Natural killer cell (primary cell): Measurements from ENCODE around the gene MFSD8. TPM values are rescaled to one million over a fixed set of nuclear protein-coding genes. Genes with fewer than 3 reads are reported as not detected.

Experiments used
- ATAC-seq, 3 donors: fragments of 150-1000 bp in 2 of 3; fragments of 200-7000 bp in 1 of 3; cut with Tn5 transposase; 1 replicate in 1 of 3; 2 replicates in 2 of 3; pipeline ENCODE4 v1.10.0; 2021; ENCODE audit warnings: mild to moderate bottlenecking in 2 of 3, moderate library complexity in 2 of 3
- DNase-seq, 2 donors: peaks; one replicate each; pipeline versions ENCODE4 v3.0.0 to v3.0.0-alpha.2; 2013 to 2021; ENCODE audit warnings: mixed read lengths in 1 of 2
- H3K27ac ChIP-seq: one replicate; pipeline ENCODE4 v1.5.1; 2013; ENCODE audit warnings: mild to moderate bottlenecking, low read length
- H3K27me3 ChIP-seq: one replicate; pipeline ENCODE4 v1.6.1; 2013; ENCODE audit warnings: low read length; ENCODE audit not compliant: control insufficient read depth, insufficient read depth
- H3K36me3 ChIP-seq: one replicate; pipeline ENCODE4 v1.6.1; 2013; ENCODE audit warnings: low read length; ENCODE audit not compliant: control insufficient read depth, insufficient read depth
- H3K4me1 ChIP-seq: one replicate; pipeline ENCODE4 v1.6.1; 2013; ENCODE audit warnings: low read length; ENCODE audit not compliant: control insufficient read depth, insufficient read depth
- H3K4me3 ChIP-seq: one replicate; pipeline ENCODE4 v1.5.1; 2013; ENCODE audit warnings: low read length
- H3K9me3 ChIP-seq: one replicate; pipeline ENCODE4 v1.6.1; 2013; ENCODE audit warnings: low read length; ENCODE audit not compliant: control insufficient read depth, insufficient read depth
- H3K27ac Mint-ChIP-seq, 2 donors: one replicate each; pipeline ENCODE4 v1.8.0; 2022; ENCODE audit warnings: mild to moderate bottlenecking in 2 of 2, mixed read lengths in 2 of 2, moderate library complexity in 1 of 2
- H3K27me3 Mint-ChIP-seq, 2 donors: one replicate each; pipeline ENCODE4 v1.8.0; 2022; ENCODE audit warnings: low read depth in 2 of 2, mixed read lengths in 2 of 2
- H3K36me3 Mint-ChIP-seq: one replicate; pipeline ENCODE4 v1.8.0; 2022; ENCODE audit warnings: mixed read lengths
- H3K4me1 Mint-ChIP-seq, 2 donors: one replicate each; pipeline ENCODE4 v1.8.0; 2022; ENCODE audit warnings: mixed read lengths in 2 of 2
- H3K4me3 Mint-ChIP-seq: one replicate; pipeline ENCODE4 v1.8.0; 2022; ENCODE audit warnings: mild to moderate bottlenecking, moderate library complexity, mixed read lengths
- H3K9me3 Mint-ChIP-seq, 2 donors: one replicate each; pipeline ENCODE4 v1.8.0; 2022; ENCODE audit warnings: mixed read lengths in 2 of 2
- WGBS: methylation state at CpG from one replicate; pipeline ENCODE4 v1.1.7; 2013; ENCODE audit warnings: missing lambda C conversion rate; ENCODE audit not compliant: insufficient coverage; 5-methylcytosine and 5-hydroxymethylcytosine counted together
- intact Hi-C: fragments of 100-400 bp; cut with micrococcal nuclease; formaldehyde crosslinking; loops from one replicate; pipeline ENCODE4 v1.14.2; 2022
- total RNA-seq, 4 donors: library from RNA; stranded (reverse); fragments of 120-200 nt in 1 of 4; gene quantifications; one replicate each; pipeline versions ENCODE4 v1.2.3 to v1.2.4, GENCODE V29; 2013 to 2022
- TF ChIP-seq, protein P1 (sequence below): fragments of 200-600 bp; IDR thresholded peaks from one replicate; pipeline ENCODE4 v1.8.0; 2022; ENCODE audit warnings: antibody characterized with exemption

Gene MFSD8
- total RNA-seq, 3 donors from 2014 or later (not counting 1 experiment from before 2014, with no cell fraction given): 25.9 to 34.0 (median 25.9) TPM

GRCh38 chr4:127988638-127989037 is 23.7 kb upstream of the MFSD8 start:
- DNase-seq: no peak
- Histone ChIP-seq H3K4me3 (no peak overlapping the region), H3K9me3 (no peaks in the 10 kb centered on the region), H3K27me3 (no peaks in the 10 kb centered on the region), H3K36me3 (peaks cover 20% of the 10 kb centered on the region), H3K27ac (no peak overlapping the region), H3K4me1 (no peaks in the 10 kb centered on the region)
- no peak overlapping the region for H3K4me3 Mint-ChIP-seq
- TF ChIP-seq, protein P1, sequence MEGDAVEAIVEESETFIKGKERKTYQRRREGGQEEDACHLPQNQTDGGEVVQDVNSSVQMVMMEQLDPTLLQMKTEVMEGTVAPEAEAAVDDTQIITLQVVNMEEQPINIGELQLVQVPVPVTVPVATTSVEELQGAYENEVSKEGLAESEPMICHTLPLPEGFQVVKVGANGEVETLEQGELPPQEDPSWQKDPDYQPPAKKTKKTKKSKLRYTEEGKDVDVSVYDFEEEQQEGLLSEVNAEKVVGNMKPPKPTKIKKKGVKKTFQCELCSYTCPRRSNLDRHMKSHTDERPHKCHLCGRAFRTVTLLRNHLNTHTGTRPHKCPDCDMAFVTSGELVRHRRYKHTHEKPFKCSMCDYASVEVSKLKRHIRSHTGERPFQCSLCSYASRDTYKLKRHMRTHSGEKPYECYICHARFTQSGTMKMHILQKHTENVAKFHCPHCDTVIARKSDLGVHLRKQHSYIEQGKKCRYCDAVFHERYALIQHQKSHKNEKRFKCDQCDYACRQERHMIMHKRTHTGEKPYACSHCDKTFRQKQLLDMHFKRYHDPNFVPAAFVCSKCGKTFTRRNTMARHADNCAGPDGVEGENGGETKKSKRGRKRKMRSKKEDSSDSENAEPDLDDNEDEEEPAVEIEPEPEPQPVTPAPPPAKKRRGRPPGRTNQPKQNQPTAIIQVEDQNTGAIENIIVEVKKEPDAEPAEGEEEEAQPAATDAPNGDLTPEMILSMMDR: no peak
- intact Hi-C loops: no loop called here
- ATAC-seq: no peak
- no peak overlapping the region for H3K27ac Mint-ChIP-seq
- no peaks in the 10 kb centered on the region for H3K27me3 Mint-ChIP-seq
- 100% methylated on average over 1 of the region's 6 CpGs for WGBS
- H3K4me1 Mint-ChIP-seq: peaks cover 12% of the 10 kb centered on the region in 2 donors
- peaks cover 7% of the 10 kb centered on the region for H3K36me3 Mint-ChIP-seq
- no peaks in the 10 kb centered on the region for H3K9me3 Mint-ChIP-seq

- ATAC-seq: no peak
- no peaks in the 10 kb centered on the region for H3K9me3 ChIP-seq
- peaks cover 7% of the 10 kb centered on the region for H3K36me3 Mint-ChIP-seq
Observed at GRCh38 chr4:127985989-127986388, 21.0 kb upstream of the MFSD8 start.

DNA sequence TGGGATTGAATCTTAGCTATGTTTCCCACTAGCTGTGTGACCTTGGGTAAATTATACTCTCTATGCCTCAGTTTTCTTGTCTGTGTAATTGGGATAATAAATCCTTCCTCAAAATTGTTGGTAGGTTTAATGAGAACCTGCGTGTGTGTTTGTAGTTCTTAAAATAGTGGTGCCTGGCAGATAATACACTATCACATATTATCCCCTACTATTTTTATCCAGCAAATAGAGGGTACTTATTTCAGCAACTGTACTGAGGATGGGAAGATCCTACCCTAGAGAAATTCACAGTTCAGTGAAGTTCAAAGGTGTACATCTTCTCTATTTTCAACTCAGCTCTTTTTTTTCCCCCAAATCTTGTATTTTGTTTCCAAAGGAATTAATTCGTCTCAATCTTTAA is 17.5 kb upstream of the MFSD8 start:
- Mint-ChIP-seq H3K4me1 (no peaks in the 10 kb centered on the region), H3K36me3 (no peaks in the 10 kb centered on the region), H3K27me3 (no peaks in the 10 kb centered on the region), H3K4me3 (no peak overlapping the region), H3K9me3 (no peaks in the 10 kb centered on the region), H3K27ac (no peak overlapping the region)
- H3K9me3 ChIP-seq: no peaks in the 10 kb centered on the region
- H3K27ac ChIP-seq: no peak overlapping the region
- DNase-seq: no peak
- no peaks in the 10 kb centered on the region for H3K4me1 ChIP-seq
- H3K36me3 ChIP-seq: peaks cover 21% of the 10 kb centered on the region
- H3K4me3 ChIP-seq: no peak overlapping the region
- intact Hi-C loops: no loop called here
- H3K27me3 ChIP-seq: no peaks in the 10 kb centered on the region
- TF ChIP-seq, protein P1: no peak
- ATAC-seq: no peak
- no CpG with 5 or more reads among the region's 2 CpGs for WGBS

More at GRCh38 chr4:127985989-127986388, 21.0 kb upstream of the MFSD8 start:
- H3K4me3 ChIP-seq: no peak overlapping the region
- H3K4me3 Mint-ChIP-seq: no peak overlapping the region
- DNase-seq: no peak
- H3K36me3 ChIP-seq: peaks cover 23% of the 10 kb centered on the region
- no peaks in the 10 kb centered on the region for H3K27me3 Mint-ChIP-seq
- TF ChIP-seq, protein P1: no peak
- no peak overlapping the region for H3K27ac Mint-ChIP-seq
- no peak overlapping the region for H3K27ac ChIP-seq
- H3K4me1 ChIP-seq: no peaks in the 10 kb centered on the region
- intact Hi-C loops: no loop called here
- H3K4me1 Mint-ChIP-seq: no peaks in the 10 kb centered on the region
- WGBS: no CpG with 5 or more reads among the region's 1 CpG
- H3K27me3 ChIP-seq: no peaks in the 10 kb centered on the region
- H3K9me3 Mint-ChIP-seq: no peaks in the 10 kb centered on the region

GRCh38 chr4:127978930-127979329 is 14.0 kb upstream of the MFSD8 start:
- Mint-ChIP-seq H3K27ac (no peak overlapping the region), H3K27me3 (no peaks in the 10 kb centered on the region), H3K36me3 (no peaks in the 10 kb centered on the region), H3K4me3 (no peak overlapping the region), H3K9me3 (no peaks in the 10 kb centered on the region), H3K4me1 (peaks cover 5 to 6% of the 10 kb centered on the region in 2 donors)
- Histone ChIP-seq H3K27ac (no peak overlapping the region), H3K4me1 (no peaks in the 10 kb centered on the region), H3K4me3 (no peak overlapping the region), H3K9me3 (no peaks in the 10 kb centered on the region), H3K36me3 (peaks cover 3% of the 10 kb centered on the region), H3K27me3 (no peaks in the 10 kb centered on the region)
- TF ChIP-seq, protein P1: no peak
- DNase-seq: no peak
- no peak for ATAC-seq
- WGBS: 100% methylated on average over 2 of the region's 2 CpGs
- intact Hi-C loops: no loop called here
